Limb (tissue), 2 donors: ENCODE data around the gene PRKAG1.

Experiments used
- DNase-seq, 2 donors: peaks; one replicate each; pipeline ENCODE4 v3.0.0-alpha.2; 2016; ENCODE audit errors: extremely low spot score in 2 of 2

Gene PRKAG1

DNA sequence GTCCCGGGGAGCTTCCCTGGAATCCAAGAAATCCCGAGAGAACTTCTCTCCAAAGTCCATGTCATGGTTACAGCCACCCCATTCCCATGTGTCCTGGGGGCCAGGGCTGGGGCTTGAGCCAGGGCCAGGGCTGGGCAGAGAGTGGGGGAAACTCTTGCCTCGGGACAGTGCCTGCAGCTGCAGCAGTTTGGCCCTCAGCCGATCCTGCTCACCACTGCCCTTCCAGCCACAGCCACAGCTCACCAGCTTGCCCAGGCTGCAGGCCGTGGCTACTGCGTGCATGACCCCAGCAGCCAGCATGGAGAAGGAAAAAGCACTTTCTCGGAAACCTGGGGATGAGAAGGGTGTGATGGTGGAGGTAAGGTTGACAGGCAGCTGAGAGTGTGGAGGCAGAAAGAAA is 50.6 kb downstream of the PRKAG1 start:
- no peak for DNase-seq

DNA sequence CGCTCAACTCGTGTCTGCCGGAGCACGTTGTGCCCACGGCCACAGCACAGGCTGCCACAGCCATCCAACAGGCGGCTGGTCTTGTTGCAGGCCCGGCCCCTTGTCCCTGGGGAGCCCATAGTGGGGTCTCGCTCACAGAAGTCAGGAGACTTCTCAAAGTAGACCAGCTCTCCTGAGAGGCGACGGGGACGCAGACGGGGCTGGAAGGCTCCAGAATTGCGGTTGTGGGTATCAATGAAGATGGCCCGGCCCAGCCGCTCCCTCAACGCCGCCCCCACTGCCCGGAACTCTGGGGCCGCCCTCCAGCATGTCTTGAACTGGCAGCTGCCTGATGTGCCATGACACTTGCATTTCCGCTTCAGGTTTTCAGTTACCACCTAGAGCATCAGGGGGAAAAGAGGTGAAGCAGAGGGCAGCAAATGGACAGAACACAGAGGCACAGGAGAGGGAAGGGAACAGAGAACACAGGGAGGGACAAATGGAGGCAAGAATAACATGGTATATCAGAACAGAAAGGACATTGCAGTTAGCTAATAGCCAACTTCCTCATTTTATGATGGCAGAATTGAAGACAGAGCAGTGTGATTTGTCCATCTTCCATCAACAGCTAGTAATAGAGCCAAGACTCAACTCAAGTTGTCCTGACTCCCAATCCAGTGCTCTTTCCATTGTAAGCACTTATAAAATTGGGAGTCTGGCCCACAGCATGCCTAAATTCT is 52.2 kb downstream of the PRKAG1 start:
- no peak for DNase-seq

DNA sequence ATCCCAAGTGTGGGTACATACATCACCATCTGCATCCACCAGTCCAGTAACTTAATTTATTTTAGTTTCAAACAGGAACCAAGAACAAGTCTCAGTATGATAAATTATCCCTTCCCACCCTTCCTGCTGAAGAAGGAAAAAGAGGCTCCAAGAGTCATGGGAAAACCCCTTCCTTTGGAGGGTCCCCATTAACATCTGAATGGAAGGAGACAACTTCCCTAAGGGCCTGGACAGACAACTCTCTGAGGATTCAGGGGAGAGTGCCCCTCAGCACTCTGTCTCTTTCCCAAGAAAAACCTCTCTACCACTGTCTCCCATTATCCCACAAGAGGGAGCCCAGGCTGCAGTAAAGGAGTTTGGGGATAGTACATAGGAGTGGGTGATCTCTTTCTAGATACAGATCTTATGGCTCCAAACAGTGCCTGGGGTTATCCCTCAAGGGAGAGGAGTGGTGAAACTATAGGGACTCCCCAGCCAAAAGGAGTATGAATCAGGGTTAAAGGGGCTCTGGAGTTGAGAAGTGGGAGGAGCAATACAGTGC is 53.2 kb downstream of the PRKAG1 start:
- no peak for DNase-seq

DNA sequence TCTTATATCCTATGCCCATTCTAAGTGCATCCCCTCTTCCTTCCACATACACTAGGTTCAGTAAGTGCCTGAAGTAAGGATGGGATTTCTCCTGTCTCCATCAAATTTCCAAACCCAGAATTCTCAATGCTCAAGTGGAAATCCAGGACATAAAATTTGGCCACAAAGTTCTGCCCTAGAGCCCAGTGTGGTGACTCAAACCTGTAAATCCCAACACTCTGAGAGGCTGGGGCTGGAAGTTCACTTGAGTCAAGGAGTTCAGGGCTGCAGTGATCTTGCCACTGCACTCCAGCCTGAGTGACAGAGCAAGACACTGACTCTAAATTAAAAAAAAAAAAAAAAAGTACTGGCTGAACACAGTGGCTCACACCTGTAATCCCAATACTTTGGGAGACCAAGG is 56.8 kb downstream of the PRKAG1 start:
- no peak for DNase-seq

DNA sequence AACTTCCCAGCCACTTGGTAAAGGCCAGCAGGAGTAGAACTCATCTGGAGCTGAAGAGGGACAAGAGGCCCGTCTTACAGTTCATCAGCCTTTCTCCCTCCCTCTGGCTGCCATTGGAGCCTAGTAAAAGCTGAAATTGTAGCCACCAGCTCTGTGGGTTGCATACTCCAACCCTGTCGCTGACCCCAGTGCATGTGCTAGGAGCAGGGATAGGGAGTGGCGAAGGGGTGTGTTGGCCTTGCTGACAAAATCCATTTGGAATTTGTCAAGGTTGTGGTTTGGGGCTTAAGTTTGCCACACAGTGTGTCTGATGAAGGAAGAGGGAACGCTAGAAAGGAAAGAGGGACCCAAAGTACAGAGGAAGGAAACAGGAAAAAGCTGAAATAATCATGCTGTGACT is 57.2 kb downstream of the PRKAG1 start:
- DNase-seq: no peak

DNA sequence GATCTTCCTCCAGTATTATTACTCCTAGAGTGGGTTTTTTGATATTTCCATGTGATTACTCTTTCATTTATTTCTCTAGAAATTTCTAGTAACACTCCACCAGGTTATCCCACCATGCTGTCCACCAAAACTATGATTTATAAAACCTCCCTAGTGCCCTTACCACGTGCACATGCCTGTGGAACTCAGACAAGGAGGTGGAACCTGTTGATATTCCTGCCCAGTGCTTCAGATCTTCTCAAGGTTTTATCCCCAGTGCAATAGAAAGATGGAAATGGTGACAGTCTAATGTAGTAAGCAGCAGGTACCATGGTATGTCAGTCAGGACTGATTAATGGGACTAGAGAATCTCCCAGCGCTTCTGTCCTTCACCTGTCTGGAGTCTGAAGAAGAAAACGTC is 57.7 kb downstream of the PRKAG1 start:
- no peak for DNase-seq

DNA sequence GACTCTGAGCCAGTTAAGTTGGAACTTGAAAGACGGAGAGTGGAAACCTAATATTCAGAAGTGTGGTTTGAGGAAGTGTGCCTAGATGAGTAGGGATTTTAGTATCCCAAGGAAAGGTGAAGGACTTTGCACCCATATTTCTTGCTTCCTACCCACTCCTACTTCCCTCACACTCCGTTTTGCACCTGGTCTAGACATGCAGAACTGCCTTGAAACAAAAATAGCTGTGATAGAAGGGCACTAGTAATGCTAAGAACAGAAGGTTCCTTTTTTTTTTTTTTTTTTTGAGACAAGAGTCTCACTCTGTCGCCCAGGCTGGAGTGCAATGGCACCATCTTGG is 60.6 kb downstream of the PRKAG1 start:
- no peak for DNase-seq

DNA sequence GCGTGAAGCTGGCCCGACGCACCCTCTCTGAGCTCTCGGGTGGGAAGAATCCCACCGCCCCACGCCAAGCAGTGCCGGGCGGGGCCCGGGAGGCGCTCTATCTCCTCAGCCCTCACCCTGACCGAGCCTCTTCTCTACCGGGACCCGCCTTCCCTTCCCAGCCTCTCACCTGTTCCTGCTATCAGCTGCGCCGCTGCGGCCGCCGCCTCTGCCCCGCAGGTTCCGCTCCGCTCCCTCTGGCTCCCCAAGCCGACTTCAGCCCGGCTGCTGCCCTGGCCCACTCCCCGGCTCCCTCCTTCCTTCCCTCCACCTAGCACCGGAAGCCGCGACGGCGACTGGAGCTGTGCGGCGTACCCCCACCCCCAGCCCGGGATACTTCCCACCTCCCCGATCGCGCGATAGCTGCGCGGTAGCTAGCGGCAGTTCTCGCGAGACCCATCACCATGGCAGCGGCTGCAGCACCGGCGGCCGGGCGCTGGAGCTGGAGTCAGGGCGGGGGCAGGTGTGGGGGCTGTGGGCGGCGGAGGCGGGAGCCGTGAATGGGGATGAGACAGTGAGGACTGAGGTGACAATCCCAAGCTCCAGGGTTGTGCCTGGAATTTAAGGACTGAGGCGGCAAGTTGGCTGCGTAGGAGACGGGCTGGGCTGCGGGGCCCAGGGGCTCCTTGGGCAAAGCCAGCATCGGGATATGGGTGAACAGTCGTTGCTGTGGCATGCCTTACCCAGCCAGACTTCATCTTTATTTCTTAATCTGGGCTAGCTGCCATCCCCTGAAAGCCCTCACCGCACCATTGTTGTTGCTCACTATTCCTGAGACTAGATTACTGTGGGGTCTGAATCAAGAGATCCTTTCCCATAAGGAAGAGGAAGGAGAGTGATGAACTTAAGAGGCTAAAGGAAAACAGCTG is 61.2 kb downstream of the PRKAG1 start, which contains the start of gene ARF3:
TSS of gene ARF3 (minus strand) at position 347 of the 908 bp plus-strand sequence. CDS start 16,392 bp downstream, outside the sequence.
- DNase-seq: peak; percentile 96 to 97

DNA sequence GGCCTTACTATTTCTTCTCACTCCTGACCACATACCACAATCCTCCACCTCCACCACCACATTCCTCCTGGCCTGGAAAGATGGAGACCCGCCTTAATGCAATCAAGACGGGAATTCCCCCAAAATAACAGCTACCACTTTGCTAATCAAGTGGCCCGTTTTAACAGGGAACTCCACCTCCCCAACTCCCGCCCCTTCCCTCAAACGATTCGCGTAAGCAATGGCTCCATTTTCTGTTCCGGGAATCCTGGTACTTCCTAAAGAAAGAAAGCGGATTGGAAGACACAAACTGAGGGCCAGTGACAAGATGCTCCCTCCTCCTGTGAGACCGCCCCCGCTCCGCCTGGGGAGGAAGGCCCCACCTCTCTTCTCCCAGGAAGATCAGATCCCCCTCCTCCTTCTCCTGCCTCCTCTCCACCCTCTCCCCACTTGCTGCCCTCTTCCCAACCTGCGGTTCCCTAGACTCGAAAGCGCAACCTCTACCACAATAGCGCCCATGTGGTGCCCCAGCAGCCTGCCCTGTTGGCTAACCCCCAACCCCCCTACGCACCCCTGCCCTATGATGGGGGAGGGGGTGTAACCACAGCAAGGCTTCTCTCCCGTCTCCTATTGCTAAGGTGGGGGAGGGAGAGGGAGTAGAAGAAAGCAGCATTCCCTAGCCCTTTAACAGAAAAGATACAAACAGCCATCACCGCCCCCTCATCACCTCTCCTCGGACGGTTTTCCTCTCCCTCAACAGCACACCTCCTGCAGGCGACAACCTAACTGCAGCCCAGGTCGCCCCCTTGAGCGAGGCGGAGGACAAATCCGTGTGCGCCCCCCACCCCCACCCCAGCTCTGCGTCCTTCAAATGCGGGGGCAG is 62.1 kb downstream of the PRKAG1 start:
- peak; percentile 90 to 94 for DNase-seq

DNA sequence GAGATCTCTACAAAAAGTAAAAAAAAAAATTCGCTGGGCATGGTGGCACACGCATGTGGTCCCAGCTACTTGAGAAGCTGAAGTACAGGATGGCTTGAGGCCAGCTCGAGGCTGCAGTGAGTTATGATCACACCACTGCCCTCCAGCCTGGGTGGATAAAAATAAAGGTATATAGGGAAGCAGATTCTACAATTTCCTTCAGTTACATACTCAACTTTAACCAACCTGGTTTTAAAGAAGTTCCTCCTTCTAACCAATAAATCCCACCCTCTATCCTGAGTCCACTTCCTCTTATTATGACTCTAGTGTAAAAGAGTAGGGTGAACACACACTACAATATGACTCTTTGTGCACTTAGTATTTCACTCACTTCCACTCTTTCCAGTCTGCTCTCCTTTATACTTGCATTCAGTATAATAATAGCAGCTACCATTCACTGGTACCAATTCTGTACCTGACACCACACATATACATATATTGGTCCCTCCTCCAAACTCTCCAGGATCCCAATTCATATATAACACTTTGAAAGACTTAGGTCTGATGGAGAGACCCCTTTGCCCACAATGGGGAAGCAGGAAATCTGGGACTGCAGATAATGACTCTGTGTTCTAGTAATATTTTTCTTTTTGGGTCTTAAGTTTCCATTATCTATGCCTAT is 63.6 kb downstream of the PRKAG1 start:
- DNase-seq: no peak

DNA sequence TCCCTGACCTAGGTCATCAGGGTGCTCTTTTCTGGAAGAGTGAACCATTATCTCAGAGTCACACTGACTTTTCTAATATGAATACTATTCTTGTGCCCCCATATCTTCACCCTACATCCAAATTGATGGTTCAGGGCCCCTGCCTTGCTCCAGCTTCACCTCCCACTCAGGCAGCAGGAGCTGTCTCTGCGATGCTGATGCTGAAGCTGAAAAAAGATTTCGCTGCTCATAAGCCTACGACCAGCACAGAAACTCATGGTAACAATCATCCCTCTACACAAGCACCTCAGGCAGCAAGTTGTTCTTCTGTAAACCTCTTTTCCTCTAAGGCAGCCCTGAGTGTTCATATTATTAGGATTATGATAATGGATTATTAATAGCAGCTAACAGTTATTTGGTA is 64.5 kb downstream of the PRKAG1 start:
- no peak for DNase-seq

DNA sequence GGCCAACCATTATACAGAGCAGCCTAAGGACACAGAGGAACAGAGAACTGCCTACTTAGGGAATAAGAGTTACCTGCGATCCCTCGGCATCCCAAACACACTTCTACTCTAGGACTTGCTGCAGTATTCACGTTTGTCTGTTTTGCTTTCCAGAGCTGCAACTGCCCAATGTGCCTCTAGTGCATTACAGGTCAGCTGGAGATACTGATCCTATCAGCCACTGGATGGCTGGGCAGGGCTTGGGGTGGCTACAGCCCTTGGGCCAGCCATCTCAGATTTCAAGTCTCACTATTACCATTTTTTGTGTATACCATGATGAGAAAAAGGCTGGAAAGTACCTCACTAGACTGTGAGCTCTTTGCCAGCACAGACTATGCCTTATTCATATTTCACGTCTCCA is 65.9 kb downstream of the PRKAG1 start:
- no peak for DNase-seq
